Measurements from ENCODE around the gene SLC35F1.

GRCh38 chr6:118280210-118280609, 373.1 kb downstream of the SLC35F1 start:
- TF ChIP-seq CTCF (IDR thresholded peaks at IDR 0.05; ENCODE audit: extremely low read depth in 1 of 2, insufficient read depth in 1 of 2, low read depth in 1 of 2, low read length in 2 of 2) (no peak), MYC (IDR thresholded peaks at IDR 0.05; ENCODE audit: low read depth, low read length) (no peak), EZH2 (IDR thresholded peaks at IDR 0.05; ENCODE audit: borderline replicate concordance, low read depth, low read length, severe bottlenecking) (no peak), POLR2A (IDR thresholded peaks at IDR 0.05; ENCODE audit: low read depth, low read length) (no peak), MAX (IDR thresholded peaks at IDR 0.05; ENCODE audit: insufficient read depth, insufficient read length) (no peak), POLR2AphosphoS5 (IDR thresholded peaks at IDR 0.05; ENCODE audit: insufficient read depth, low read depth, low read length) (no peak), JUN (IDR thresholded peaks at IDR 0.05; ENCODE audit: borderline replicate concordance, insufficient read depth, insufficient read length, low read depth) (no peak), GATA2 (IDR thresholded peaks at IDR 0.05; ENCODE audit: insufficient read depth, insufficient read length, low read depth, low read length) (no peak), FOS (IDR thresholded peaks at IDR 0.05; ENCODE audit: borderline replicate concordance, insufficient read depth, low read length) (no peak)

Measured in endothelial cell of umbilical vein (primary cell).